Measurements from ENCODE around the gene SLC17A4.

DNA sequence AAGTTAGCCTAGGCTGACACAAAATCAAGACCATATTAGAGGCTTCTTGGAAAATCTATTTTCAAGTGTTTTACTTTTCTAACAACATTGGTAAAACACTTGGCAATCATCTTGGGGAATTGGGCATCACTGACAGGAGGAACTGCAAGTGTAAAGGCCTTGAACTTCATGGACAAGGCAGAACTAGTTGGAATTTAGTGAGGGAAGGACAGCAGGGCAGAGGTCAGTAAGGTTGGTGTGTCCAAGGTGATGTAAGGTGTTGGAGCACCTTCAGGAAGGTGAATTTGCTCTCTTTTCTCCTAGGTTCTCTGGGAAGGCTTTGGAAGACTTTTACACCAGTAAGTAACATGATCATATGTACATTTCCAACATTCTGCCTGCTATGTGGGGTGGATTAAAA is 1.5 kb upstream of the SLC17A4 start:
- TF ChIP-seq, protein P1, sequence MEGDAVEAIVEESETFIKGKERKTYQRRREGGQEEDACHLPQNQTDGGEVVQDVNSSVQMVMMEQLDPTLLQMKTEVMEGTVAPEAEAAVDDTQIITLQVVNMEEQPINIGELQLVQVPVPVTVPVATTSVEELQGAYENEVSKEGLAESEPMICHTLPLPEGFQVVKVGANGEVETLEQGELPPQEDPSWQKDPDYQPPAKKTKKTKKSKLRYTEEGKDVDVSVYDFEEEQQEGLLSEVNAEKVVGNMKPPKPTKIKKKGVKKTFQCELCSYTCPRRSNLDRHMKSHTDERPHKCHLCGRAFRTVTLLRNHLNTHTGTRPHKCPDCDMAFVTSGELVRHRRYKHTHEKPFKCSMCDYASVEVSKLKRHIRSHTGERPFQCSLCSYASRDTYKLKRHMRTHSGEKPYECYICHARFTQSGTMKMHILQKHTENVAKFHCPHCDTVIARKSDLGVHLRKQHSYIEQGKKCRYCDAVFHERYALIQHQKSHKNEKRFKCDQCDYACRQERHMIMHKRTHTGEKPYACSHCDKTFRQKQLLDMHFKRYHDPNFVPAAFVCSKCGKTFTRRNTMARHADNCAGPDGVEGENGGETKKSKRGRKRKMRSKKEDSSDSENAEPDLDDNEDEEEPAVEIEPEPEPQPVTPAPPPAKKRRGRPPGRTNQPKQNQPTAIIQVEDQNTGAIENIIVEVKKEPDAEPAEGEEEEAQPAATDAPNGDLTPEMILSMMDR (conservative IDR thresholded peaks at IDR 0.05; ENCODE audit: low read depth, low read length), result no peak
- TF ChIP-seq EZH2 (IDR thresholded peaks at IDR 0.05; ENCODE audit: borderline replicate concordance, low read depth, low read length, poor library complexity, severe bottlenecking), result no peak
